Activated CD8-positive, alpha-beta T cell treated with anti-CD3 and anti-CD28 coated beads for 36 hours (primary cell): ENCODE measurements around the gene IGF2BP2. TPM values are rescaled to one million over a fixed set of nuclear protein-coding genes. Genes with fewer than 3 reads are reported as not detected.

Source experiments
- ATAC-seq: fragments of 200-7000 bp; cut with Tn5 transposase; one replicate; pipeline ENCODE4 v1.10.0; 2021; ENCODE audit warnings: mild to moderate bottlenecking, moderate library complexity
- CTCF ChIA-PET: fragments of 350-600 bp; sonication (Branson Sonifier 250); formaldehyde crosslinking; loops from one replicate; lab custom pipeline; 2021; ENCODE audit warnings: antibody characterized with exemption; lab: Charles Lee
- POLR2A ChIA-PET: fragments of 350-600 bp; sonication (Branson Sonifier 250); formaldehyde crosslinking; loops from one replicate; lab custom pipeline; 2021; ENCODE audit warnings: antibody characterized with exemption; lab: Charles Lee
- DNase-seq: peaks from one replicate; pipeline ENCODE4 v3.0.0-alpha.2; 2020
- H3K27ac Mint-ChIP-seq: one replicate; pipeline ENCODE4 v1.8.0; 2021; ENCODE audit warnings: mild to moderate bottlenecking, mixed read lengths
- H3K27me3 Mint-ChIP-seq: one replicate; pipeline ENCODE4 v1.8.0; 2021; ENCODE audit warnings: mixed read lengths
- H3K36me3 Mint-ChIP-seq: one replicate; pipeline ENCODE4 v1.8.0; 2021; ENCODE audit warnings: low read depth, mixed read lengths
- H3K4me1 Mint-ChIP-seq: one replicate; pipeline ENCODE4 v1.8.0; 2021; ENCODE audit warnings: low read depth, mixed read lengths
- H3K4me3 Mint-ChIP-seq: one replicate; pipeline ENCODE4 v1.8.0; 2021; ENCODE audit warnings: mild to moderate bottlenecking, moderate library complexity, mixed read lengths
- H3K9me3 Mint-ChIP-seq: one replicate; pipeline ENCODE4 v1.8.0; 2021; ENCODE audit warnings: mixed read lengths
- CTCF ChIP-seq: fragments of 200-600 bp; IDR thresholded peaks from one replicate; pipeline ENCODE4 v1.8.0; 2022; ENCODE audit warnings: antibody characterized with exemption, mild to moderate bottlenecking
- intact Hi-C: fragments of 100-400 bp; cut with micrococcal nuclease; formaldehyde crosslinking; loops from one replicate; pipeline ENCODE4 v1.10.0; 2022
- total RNA-seq, 2 experiments: library from RNA; stranded (reverse); gene quantifications; one replicate each; pipeline ENCODE4 v1.2.3, GENCODE V29; 2021

Gene IGF2BP2
- total RNA-seq, 2 experiments from 2014 or later: 0.52 to 0.65 TPM

- H3K27me3 Mint-ChIP-seq: peaks cover 12% of the 10 kb centered on the region
- H3K4me1 Mint-ChIP-seq: no peaks in the 10 kb centered on the region
- ChIA-PET CTCF (interaction anchor here (1.1 to 3.5 kb wide), 3 partner anchors 33 to 107 kb away, joined by 3 to 22 read pairs (median 10); no protein-coding TSS in a partner anchor), POLR2A (interaction anchor here (0.7 kb wide), 1 partner anchor 9 kb away, joined by 3 read pairs; no protein-coding TSS in a partner anchor)
- TF ChIP-seq CTCF: no peak
- DNase-seq (no peak), ATAC-seq (no peak)
- no peak overlapping the region for H3K4me3 Mint-ChIP-seq
- H3K36me3 Mint-ChIP-seq: no peaks in the 10 kb centered on the region
- intact Hi-C loops: loop anchor here (5.0 kb wide), 1 partner anchor 90 kb away; no protein-coding TSS in a partner anchor
- H3K9me3 Mint-ChIP-seq: no peaks in the 10 kb centered on the region
- H3K27ac Mint-ChIP-seq: no peak overlapping the region
Measured at GRCh38 chr3:185767002-185767688, 57.7 kb downstream of the IGF2BP2 start.

GRCh38 chr3:185766329-185767001, 58.4 kb downstream of the IGF2BP2 start:
- intact Hi-C loops: loop anchor here (5.0 kb wide), 1 partner anchor 89 kb away; no protein-coding TSS in a partner anchor
- H3K27me3 Mint-ChIP-seq: peaks cover 12% of the 10 kb centered on the region
- CTCF ChIA-PET: interaction anchor here (1.1 to 3.5 kb wide), 3 partner anchors 32 to 106 kb away, joined by 3 to 22 read pairs (median 10); no protein-coding TSS in a partner anchor
- H3K9me3 Mint-ChIP-seq: no peaks in the 10 kb centered on the region
- DNase-seq (no peak), ATAC-seq (no peak)
- H3K27ac Mint-ChIP-seq: no peak overlapping the region
- no peak overlapping the region for H3K4me3 Mint-ChIP-seq
- H3K36me3 Mint-ChIP-seq: no peaks in the 10 kb centered on the region
- H3K4me1 Mint-ChIP-seq: no peaks in the 10 kb centered on the region
- POLR2A ChIA-PET: interaction anchor here (0.7 kb wide), 1 partner anchor 10 kb away, joined by 3 read pairs; no protein-coding TSS in a partner anchor
- no peak for TF ChIP-seq CTCF

- ChIA-PET POLR2A (no interaction called here), CTCF (interaction anchor here (0.7 to 3.5 kb wide), 3 partner anchors 14 to 105 kb away, joined by 3 to 22 read pairs (median 5); no protein-coding TSS in a partner anchor)
- Mint-ChIP-seq H3K4me1 (no peaks in the 10 kb centered on the region), H3K27me3 (peaks cover 19% of the 10 kb centered on the region), H3K27ac (no peak overlapping the region), H3K4me3 (no peak overlapping the region), H3K9me3 (no peaks in the 10 kb centered on the region), H3K36me3 (no peaks in the 10 kb centered on the region)
- no peak for TF ChIP-seq CTCF
- no peak for DNase-seq
- intact Hi-C loops: loop anchor here (5.0 kb wide), 1 partner anchor 88 kb away; no protein-coding TSS in a partner anchor
- ATAC-seq: no peak
Measured at GRCh38 chr3:185764980-185765370, 59.9 kb downstream of the IGF2BP2 start.

- Mint-ChIP-seq H3K9me3 (no peaks in the 10 kb centered on the region), H3K27ac (no peak overlapping the region), H3K4me3 (no peak overlapping the region), H3K36me3 (no peaks in the 10 kb centered on the region), H3K4me1 (no peaks in the 10 kb centered on the region), H3K27me3 (peaks cover 19% of the 10 kb centered on the region)
- ChIA-PET POLR2A (no interaction called here), CTCF (interaction anchor here (1.1 to 3.5 kb wide), 2 partner anchors 87 to 104 kb away, joined by 5 to 22 read pairs; no protein-coding TSS in a partner anchor)
- TF ChIP-seq CTCF: no peak
- intact Hi-C loops: no loop called here
- no peak for ATAC-seq
- DNase-seq: no peak
Measured at GRCh38 chr3:185764163-185764979, 60.5 kb downstream of the IGF2BP2 start.
